GM21786 (cell line): ENCODE data around the gene ACTN1.
"Not testable (repeated sequence)": the region's sequence is repeated elsewhere in the genome, so short reads cannot be mapped to it uniquely, and the experiment has no call there.

Experiments used
- ATAC-seq: cut with Tn5 transposase; IDR thresholded peaks from one replicate; pipeline ENCODE4 v1.9.1; 2021; ENCODE audit not compliant: unreplicated experiment

The ACTN1 gene

GRCh38 chr14:68986926-68987652, 8.0 kb upstream of the ACTN1 start:
- ATAC-seq: no peak

- no peak for ATAC-seq
Observed at GRCh38 chr14:68986225-68986624, 7.1 kb upstream of the ACTN1 start.

- ATAC-seq: no peak
Observed at GRCh38 chr14:68984686-68985085, 5.6 kb upstream of the ACTN1 start.

- ATAC-seq: no peak
Observed at GRCh38 chr14:68983191-68983590, 4.1 kb upstream of the ACTN1 start.

- no peak for ATAC-seq
Observed at GRCh38 chr14:68982581-68982980, 3.5 kb upstream of the ACTN1 start.

- ATAC-seq: no peak
Observed at GRCh38 chr14:68981539-68981976, 2.5 kb upstream of the ACTN1 start.

- ATAC-seq: no peak
Observed at GRCh38 chr14:68981139-68981538, 2.0 kb upstream of the ACTN1 start.

- ATAC-seq: no peak
Observed at GRCh38 chr14:68979722-68980451, 785 bp upstream of the ACTN1 start.

- no peak for ATAC-seq
Observed at GRCh38 chr14:68978172-68978911, 760 bp downstream of the ACTN1 start.

- peak; percentile 41 for ATAC-seq
Observed at GRCh38 chr14:68977718-68978171, 1.4 kb downstream of the ACTN1 start.

GRCh38 chr14:68977180-68977717, 1.9 kb downstream of the ACTN1 start:
- ATAC-seq: no peak

- ATAC-seq: no peak
Observed at GRCh38 chr14:68976160-68977067, 2.7 kb downstream of the ACTN1 start.

GRCh38 chr14:68975667-68976066, 3.4 kb downstream of the ACTN1 start:
- no peak for ATAC-seq

- ATAC-seq: no peak
Observed at GRCh38 chr14:68974759-68975347, 4.2 kb downstream of the ACTN1 start.

- no peak for ATAC-seq
Observed at GRCh38 chr14:68973639-68974038, 5.5 kb downstream of the ACTN1 start.

- ATAC-seq: not testable (repeated sequence)
Observed at GRCh38 chr14:68973219-68973565, 5.9 kb downstream of the ACTN1 start.

- no peak for ATAC-seq
Observed at GRCh38 chr14:68972507-68973218, 6.4 kb downstream of the ACTN1 start.

GRCh38 chr14:68971411-68972035, 7.6 kb downstream of the ACTN1 start:
- no peak for ATAC-seq

- ATAC-seq: no peak
Observed at GRCh38 chr14:68970736-68971135, 8.4 kb downstream of the ACTN1 start.
